HepG2 (cell line): ENCODE results near the gene HIPK3.

Experiments
- CTCF ChIP-seq: sonication (generic); formaldehyde crosslinking; IDR thresholded peaks from 2 replicates; pipeline ENCODE4 v1.5.0; 2020; ENCODE audit warnings: mild to moderate bottlenecking, missing genetic modification reagents, moderate library complexity
- ELF3 ChIP-seq: IDR thresholded peaks from 2 replicates; pipeline ENCODE4 v1.6.1; 2016; ENCODE audit warnings: missing genetic modification reagents, missing compliant biosample characterization
- U2AF1 ChIP-seq: fragments of 200-400 bp; formaldehyde crosslinking; optimal IDR thresholded peaks from 2 replicates; pipeline ENCODE3; 2017; ENCODE audit warnings: mild to moderate bottlenecking, low read depth, low read length
- ZNF143 ChIP-seq: sonication (generic); formaldehyde crosslinking; IDR thresholded peaks from 2 replicates; pipeline ENCODE4 v1.4.0; 2020; ENCODE audit warnings: missing genetic modification reagents
- ZNF235 ChIP-seq: sonication (generic); formaldehyde crosslinking; IDR thresholded peaks from 2 replicates; pipeline ENCODE4 v1.8.1; 2023; ENCODE audit warnings: mild to moderate bottlenecking, missing genetic modification reagents, borderline replicate concordance

GRCh38 chr11:33375688-33376311, 118.6 kb downstream of the HIPK3 start, which contains the start of gene KIAA1549L:
- TF ChIP-seq CTCF (CRISPR knock-in tag), result no peak
- no peak for TF ChIP-seq ELF3 (CRISPR knock-in tag)
- no peak for TF ChIP-seq ZNF143 (CRISPR knock-in tag)
- no peak for TF ChIP-seq U2AF1
- no peak for TF ChIP-seq ZNF235 (CRISPR knock-in tag)
